ENCODE data around the gene ALG2. TPM values are rescaled to one million over a fixed set of nuclear protein-coding genes. Genes with fewer than 3 reads are reported as not detected.
A peak's percentile ranks its signal among the peaks of the same experiment; 100 is the strongest.
"Not testable (repeated sequence)": the region's sequence is repeated elsewhere in the genome, so short reads cannot be mapped to it uniquely, and the experiment has no call there.

Gene ALG2
- total RNA-seq, 2 experiments from 2014 or later, result 20.2 to 35.4 TPM

DNA sequence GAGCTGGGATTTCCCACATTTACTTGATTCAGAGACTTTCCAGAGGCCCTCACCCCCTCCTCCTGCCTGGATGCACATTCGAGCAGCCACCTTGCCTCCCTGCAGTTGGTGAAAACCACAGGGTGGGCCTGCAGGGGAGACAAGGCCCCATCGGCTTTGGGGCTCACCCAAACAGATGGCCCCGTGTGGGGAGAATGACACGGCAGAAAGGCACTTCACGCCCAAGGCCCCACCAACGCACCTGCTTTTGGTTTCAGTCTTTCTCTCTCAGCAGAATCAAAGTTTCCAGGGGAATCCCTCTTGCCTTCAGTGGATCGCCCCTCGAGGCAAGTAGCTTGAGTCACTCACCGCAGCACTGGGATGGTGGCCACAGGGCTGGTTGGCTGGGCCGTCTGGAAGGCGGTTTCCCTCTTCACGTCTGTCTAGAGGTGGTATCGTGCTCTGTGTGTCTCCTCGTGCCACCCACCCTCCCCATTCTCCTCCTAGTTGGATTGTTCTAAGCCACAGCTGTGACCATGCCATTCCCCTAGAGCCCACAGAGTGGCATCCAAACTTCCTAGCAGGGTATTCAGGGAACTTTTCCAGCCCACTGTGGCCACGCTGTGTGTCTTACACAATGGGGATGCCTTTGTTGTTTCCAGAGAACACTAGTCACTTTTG is 32.2 kb upstream of the ALG2 start:
- DNase-seq (peak; percentile 92), ATAC-seq (peak; percentile 89)
- Mint-ChIP-seq H3K36me3 (no peaks in the 10 kb centered on the region), H3K9me3 (ENCODE audit: low read depth) (no peaks in the 10 kb centered on the region), H3K4me1 (peaks cover 48% of the 10 kb centered on the region), H3K4me3 (peak overlapping the region; percentile 65), H3K27ac (peak overlapping the region; percentile 91), H3K27me3 (no peaks in the 10 kb centered on the region)
- CTCF ChIA-PET, result interaction anchor here (0.8 to 1.6 kb wide), 6 partner anchors 11 to 541 kb away, joined by 3 to 6 read pairs (median 4); no protein-coding TSS in a partner anchor

DNA sequence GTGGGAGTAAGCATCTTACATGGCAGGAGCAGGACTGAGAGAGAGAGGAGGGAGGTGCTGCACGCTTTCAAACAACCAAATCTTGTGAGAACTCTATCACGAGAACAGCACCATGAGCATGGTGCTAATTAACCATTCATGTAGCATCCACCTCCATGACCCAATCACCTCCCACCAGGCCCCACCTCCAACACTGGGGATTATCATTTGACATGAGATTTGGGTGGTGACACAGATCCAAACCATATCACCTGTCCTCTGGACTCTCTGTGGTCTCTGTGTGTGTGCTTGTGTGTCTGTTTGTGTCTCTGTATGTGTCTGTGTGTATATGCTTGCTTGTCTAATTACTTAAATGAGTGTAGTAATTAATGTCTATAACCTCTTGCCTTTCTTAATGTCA is 31.4 kb upstream of the ALG2 start:
- DNase-seq (peak; percentile 60), ATAC-seq (peak; percentile 14)
- peak overlapping the region; percentile 65 for H3K4me3 Mint-ChIP-seq
- H3K9me3 Mint-ChIP-seq (ENCODE audit: low read depth), result no peaks in the 10 kb centered on the region
- peak overlapping the region; percentile 91 for H3K27ac Mint-ChIP-seq
- H3K36me3 Mint-ChIP-seq, result no peaks in the 10 kb centered on the region
- CTCF ChIA-PET, result no interaction called here
- H3K27me3 Mint-ChIP-seq, result no peaks in the 10 kb centered on the region
- H3K4me1 Mint-ChIP-seq, result peaks cover 50% of the 10 kb centered on the region

DNA sequence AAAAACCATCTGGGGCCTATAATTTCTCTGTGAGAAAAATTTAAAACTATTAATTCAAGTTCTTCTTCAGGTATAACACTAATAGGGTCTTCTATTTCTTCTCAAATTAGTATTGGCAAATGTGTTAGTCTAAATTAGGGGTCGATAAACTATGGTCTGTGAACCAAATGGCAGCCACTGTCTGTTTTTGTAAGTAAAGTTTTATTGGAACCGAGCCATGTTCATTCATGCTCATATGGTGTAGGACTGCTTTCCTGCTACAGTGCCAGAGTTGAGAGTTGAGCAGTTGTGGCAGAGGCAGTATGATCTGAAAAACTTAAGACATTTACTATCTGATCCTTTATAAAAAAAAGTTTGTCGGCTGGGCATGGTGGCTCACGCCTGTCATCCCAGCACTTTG is 29.4 kb upstream of the ALG2 start:
- H3K36me3 Mint-ChIP-seq, result peaks cover 2% of the 10 kb centered on the region
- no peaks in the 10 kb centered on the region for H3K9me3 Mint-ChIP-seq (ENCODE audit: low read depth)
- ATAC-seq (no peak), DNase-seq (no peak)
- H3K27ac Mint-ChIP-seq, result no peak overlapping the region
- CTCF ChIA-PET, result interaction anchor here (0.6 to 1.0 kb wide), 3 partner anchors 18 to 30 kb away, joined by 3 read pairs; partner anchors contain the start of genes ALG2 and SEC61B
- peaks cover 50% of the 10 kb centered on the region for H3K4me1 Mint-ChIP-seq
- H3K27me3 Mint-ChIP-seq, result no peaks in the 10 kb centered on the region
- no peak overlapping the region for H3K4me3 Mint-ChIP-seq

DNA sequence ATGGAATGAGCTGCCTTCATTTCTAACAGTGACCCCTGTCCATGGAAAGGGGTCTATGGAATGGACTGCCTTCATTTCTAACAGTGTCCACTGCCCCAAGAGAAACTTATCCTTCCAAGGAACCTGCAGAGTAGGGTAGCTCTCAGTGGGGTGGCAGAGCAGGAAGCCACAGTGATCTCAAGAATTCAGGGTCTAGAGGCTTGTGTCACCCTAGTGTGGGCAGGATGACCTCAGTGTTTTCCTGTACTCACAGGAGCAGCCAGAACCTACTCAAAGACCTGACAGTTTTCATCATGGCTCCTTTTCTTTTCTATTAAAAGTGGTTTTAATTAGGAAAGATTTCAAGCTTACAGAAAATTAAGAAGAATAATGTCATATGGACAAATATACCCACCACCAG is 27.9 kb upstream of the ALG2 start:
- CTCF ChIA-PET, result interaction anchor here (0.6 to 2.3 kb wide), 4 partner anchors 12 to 1148 kb away, joined by 3 to 8 read pairs (median 4); no protein-coding TSS in a partner anchor
- ATAC-seq, result peak; percentile 70
- H3K36me3 Mint-ChIP-seq, result peaks cover 2% of the 10 kb centered on the region
- H3K9me3 Mint-ChIP-seq (ENCODE audit: low read depth), result no peaks in the 10 kb centered on the region
- H3K4me3 Mint-ChIP-seq, result peak overlapping the region; percentile 12
- H3K27me3 Mint-ChIP-seq, result no peaks in the 10 kb centered on the region
- DNase-seq, result peak; percentile 84
- peaks cover 55% of the 10 kb centered on the region for H3K4me1 Mint-ChIP-seq
- peak overlapping the region; percentile 75 for H3K27ac Mint-ChIP-seq

DNA sequence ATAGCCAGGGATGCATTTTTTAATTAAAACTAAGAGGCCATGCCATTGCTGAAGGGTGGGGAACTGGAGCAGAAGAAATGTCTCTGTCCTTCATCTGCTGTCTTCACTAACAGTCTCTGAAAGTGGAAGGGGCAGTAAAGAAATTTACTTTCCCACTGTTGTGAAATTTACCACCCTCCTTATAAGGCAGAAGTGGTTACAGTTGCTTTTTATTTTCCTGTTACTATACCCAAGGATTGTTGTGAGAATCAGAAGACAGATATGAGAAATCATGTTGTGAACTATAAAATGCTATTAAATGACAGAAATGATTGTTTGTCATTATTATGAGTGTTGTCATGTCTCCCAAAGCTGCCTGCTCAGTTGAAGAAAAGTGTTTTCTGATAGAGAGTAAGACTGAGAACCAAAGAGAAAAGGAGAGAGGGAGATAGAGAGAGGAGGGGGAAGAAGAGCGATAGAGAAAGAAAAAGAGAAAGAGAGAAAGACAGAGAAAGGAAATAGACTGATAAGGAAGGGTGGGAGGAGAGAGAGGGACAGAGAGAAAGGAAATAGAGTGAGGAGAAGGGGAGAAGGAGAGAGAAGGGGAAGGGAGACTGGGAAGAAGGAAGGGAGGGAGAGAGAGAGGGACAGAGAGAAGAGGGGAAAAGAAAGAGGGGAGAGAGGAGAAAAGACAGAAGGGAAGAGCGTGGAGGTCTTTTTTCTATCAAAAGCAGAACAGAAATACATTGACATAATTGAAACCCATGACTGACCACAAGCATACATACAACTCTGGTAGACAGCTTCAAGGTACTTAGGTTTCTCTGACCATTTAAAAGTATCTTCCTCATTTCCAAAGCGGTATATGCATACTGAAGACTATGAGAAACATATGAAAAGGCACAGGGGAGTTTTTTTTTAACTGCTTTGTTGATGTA is 22.9 kb upstream of the ALG2 start:
- peak overlapping the region; percentile 52 for H3K27ac Mint-ChIP-seq
- H3K4me1 Mint-ChIP-seq, result peaks cover 22% of the 10 kb centered on the region
- ATAC-seq (no peak), DNase-seq (no peak)
- H3K9me3 Mint-ChIP-seq (ENCODE audit: low read depth), result no peaks in the 10 kb centered on the region
- H3K36me3 Mint-ChIP-seq, result peaks cover 4% of the 10 kb centered on the region
- H3K27me3 Mint-ChIP-seq, result no peaks in the 10 kb centered on the region
- CTCF ChIA-PET, result interaction anchor here (0.5 to 1.9 kb wide), 4 partner anchors 10 to 1165 kb away, joined by 3 to 4 read pairs (median 3); no protein-coding TSS in a partner anchor
- H3K4me3 Mint-ChIP-seq, result no peak overlapping the region

DNA sequence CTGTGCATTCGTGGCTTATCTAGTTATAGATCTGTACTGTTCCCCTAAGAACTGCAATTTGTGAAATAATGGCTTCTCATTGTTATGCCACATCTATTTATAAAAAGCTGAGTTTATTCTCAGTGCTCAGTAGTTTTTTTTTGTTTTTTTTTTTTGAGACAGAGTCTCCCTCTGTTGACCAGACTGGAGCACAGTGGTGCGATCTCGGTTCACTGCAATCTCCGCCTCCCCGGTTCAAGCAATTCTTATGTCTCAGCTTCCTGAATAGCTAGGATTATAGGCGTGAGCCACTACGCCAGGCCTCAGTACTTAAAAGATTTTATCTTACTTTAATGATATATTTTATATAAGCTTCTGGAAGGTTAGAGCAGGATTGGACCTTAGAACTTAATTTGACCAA is 19.4 kb upstream of the ALG2 start:
- ATAC-seq (no peak), DNase-seq (no peak)
- Mint-ChIP-seq H3K27me3 (no peaks in the 10 kb centered on the region), H3K4me3 (no peak overlapping the region), H3K36me3 (peaks cover 7% of the 10 kb centered on the region), H3K4me1 (peaks cover 25% of the 10 kb centered on the region), H3K27ac (no peak overlapping the region), H3K9me3 (ENCODE audit: low read depth) (no peaks in the 10 kb centered on the region)
- CTCF ChIA-PET, result interaction anchor here (1.2 to 2.3 kb wide), 2 partner anchors 9 to 21 kb away, joined by 3 to 10 read pairs; no protein-coding TSS in a partner anchor

DNA sequence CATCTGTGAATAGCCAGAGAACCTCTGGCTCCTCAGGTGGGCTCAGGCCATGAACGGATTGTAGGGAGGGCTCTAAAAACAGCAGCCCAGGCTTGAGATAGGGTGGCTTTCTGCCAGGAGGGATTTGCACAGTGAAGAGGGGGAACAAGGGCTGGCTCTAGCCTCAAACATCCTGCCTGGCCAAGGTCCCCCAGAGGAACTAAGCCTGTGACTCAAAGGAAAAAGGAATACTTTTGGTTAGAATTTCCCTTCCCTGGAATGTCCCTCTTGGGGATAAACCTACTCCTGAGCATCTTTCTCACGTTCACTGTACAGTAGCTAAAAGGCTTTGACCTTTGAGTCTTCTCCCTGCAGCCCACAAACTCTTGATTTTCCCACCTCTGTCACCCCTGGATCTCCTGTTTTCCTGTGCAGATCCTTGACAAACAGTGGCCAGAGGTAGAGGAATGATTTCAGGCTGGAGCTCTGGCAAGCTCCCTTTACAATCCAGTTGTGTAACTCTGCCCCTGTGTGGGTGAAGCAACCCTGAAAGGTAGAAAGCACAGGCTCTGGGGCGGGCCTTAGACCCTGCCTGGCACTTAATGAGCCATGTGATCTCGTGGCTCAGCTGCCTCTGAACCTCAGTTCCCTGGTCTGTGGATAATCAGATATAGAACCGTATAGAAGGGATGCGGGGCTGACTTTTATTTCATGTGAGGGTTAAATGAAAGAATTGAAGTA is 17.8 kb upstream of the ALG2 start:
- no peak overlapping the region for H3K4me3 Mint-ChIP-seq
- CTCF ChIA-PET, result interaction anchor here (1.1 kb wide), 2 partner anchors 17 to 23 kb away, joined by 3 to 6 read pairs; partner anchors contain the start of genes ALG2 and SEC61B

DNA sequence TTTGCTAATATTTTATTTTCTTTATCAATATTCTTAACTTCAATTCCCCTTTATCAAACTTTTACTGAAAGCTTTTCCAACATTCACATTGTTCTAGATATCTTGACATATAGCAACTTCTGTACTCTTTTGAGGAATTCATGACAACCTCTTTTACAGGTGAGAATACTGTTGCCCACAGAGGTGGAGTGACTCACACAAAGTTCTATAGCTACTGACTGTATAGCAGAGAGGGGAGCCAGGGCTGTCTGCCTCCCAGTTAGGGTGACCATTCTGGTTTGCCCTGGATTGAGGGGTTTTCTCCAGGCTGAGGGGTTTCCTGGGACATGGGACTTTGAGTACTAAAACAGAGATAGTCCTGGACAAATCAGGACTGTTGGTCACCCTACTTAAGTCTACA is 16.6 kb upstream of the ALG2 start:
- H3K4me3 Mint-ChIP-seq, result no peak overlapping the region
- H3K4me1 Mint-ChIP-seq, result peaks cover 24% of the 10 kb centered on the region
- DNase-seq (no peak), ATAC-seq (no peak)
- H3K36me3 Mint-ChIP-seq, result peaks cover 7% of the 10 kb centered on the region
- H3K27ac Mint-ChIP-seq, result no peak overlapping the region
- CTCF ChIA-PET, result interaction anchor here (0.6 to 1.6 kb wide), 2 partner anchors 11 to 32 kb away, joined by 3 to 8 read pairs; no protein-coding TSS in a partner anchor
- no peaks in the 10 kb centered on the region for H3K9me3 Mint-ChIP-seq (ENCODE audit: low read depth)
- H3K27me3 Mint-ChIP-seq, result no peaks in the 10 kb centered on the region

More for the DNA sequence above, 17.8 kb upstream of the ALG2 start:
- H3K4me1 Mint-ChIP-seq, result peaks cover 28% of the 10 kb centered on the region
- no peaks in the 10 kb centered on the region for H3K9me3 Mint-ChIP-seq (ENCODE audit: low read depth)
- no peak for DNase-seq
- ATAC-seq, result no peak
- H3K36me3 Mint-ChIP-seq, result peaks cover 7% of the 10 kb centered on the region
- H3K27me3 Mint-ChIP-seq, result no peaks in the 10 kb centered on the region
- no peak overlapping the region for H3K27ac Mint-ChIP-seq

DNA sequence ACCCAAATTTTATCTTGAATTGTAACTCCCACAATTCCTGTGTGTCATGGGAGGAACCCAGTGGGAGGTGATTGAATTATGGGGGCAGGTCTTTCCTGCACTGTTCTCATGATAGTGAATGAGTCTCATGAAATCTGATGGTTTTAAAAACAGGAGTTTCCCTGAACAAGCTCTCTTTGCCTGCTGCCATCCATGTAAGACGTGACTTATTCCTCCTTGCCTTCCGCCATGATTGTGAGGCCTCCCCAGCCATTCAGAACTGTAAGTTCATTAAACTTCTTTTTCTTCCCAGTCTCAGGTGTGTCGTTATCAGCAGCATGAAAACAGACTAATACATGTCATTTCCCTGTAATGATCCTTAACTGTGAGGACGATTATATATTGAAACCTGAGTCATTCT is 16.1 kb upstream of the ALG2 start:
- H3K27me3 Mint-ChIP-seq; DNase-seq; H3K9me3 Mint-ChIP-seq (ENCODE audit: low read depth); ATAC-seq; H3K4me3 Mint-ChIP-seq; H3K36me3 Mint-ChIP-seq; H3K27ac Mint-ChIP-seq: not testable (repeated sequence)
- H3K4me1 Mint-ChIP-seq, result peaks cover 24% of the 10 kb centered on the region
- CTCF ChIA-PET, result interaction anchor here (0.6 to 1.6 kb wide), 2 partner anchors 12 to 32 kb away, joined by 3 to 8 read pairs; no protein-coding TSS in a partner anchor

DNA sequence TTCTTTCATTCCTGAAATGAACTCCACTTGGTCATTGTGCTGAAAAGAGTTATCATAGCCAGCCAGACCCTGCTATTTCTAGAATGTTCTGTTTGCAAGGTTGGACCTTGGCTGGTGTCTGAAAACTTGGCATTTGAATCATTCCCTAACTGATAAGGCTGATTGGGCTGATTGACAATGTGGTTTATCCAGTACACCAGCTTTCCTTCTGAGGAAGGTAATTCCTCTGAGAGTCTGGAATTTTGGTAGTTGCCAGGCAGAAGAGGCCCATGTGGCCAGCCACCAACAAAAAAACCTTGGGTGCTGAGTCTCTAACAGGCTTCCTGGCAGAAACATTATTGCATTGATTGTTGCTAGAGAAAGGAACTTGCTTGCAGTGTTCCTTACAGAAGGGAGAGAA is 15.6 kb upstream of the ALG2 start:
- ATAC-seq (no peak), DNase-seq (no peak)
- peaks cover 24% of the 10 kb centered on the region for H3K4me1 Mint-ChIP-seq
- H3K4me3 Mint-ChIP-seq, result no peak overlapping the region
- H3K27me3 Mint-ChIP-seq, result no peaks in the 10 kb centered on the region
- no peaks in the 10 kb centered on the region for H3K9me3 Mint-ChIP-seq (ENCODE audit: low read depth)
- CTCF ChIA-PET, result interaction anchor here (1.6 kb wide), 1 partner anchor 12 kb away, joined by 8 read pairs; no protein-coding TSS in a partner anchor
- no peak overlapping the region for H3K27ac Mint-ChIP-seq
- peaks cover 9% of the 10 kb centered on the region for H3K36me3 Mint-ChIP-seq

DNA sequence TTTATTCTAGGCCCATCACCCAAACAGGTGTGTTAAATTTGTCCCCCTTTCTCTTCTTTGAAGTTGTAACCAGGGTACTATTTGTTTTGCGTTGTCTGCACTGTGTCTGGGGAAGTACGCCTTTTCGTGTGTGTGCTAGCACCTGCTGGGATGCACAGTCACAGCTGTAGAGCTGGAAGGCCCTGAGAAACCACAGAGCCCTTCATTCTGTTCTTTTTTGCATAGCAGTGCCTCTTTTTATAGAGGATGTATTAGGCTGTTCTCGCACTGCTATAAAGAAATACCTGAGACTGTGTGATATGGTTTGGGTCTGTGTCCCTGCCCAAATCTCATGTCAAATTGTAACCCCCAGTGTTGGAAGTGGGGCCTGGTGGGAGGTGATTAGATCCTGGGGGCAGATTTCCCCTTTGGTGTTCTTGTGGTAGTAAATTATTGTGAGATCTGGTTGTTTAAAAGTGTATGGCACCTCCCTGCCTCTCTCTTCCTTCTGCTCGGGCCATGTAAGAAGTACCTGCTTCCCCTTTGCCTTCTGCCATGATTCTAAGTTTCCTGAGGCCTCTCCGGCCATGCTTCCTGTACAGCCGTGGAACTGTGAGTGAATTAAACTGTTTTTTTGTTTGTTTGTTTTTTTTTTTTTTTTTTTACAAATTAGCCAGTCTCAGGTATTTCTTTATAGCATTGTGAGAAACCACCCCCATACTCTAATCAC is 14.3 kb upstream of the ALG2 start:
- peaks cover 13% of the 10 kb centered on the region for H3K36me3 Mint-ChIP-seq
- CTCF ChIA-PET, result interaction anchor here (0.7 kb wide), 1 partner anchor 1088 kb away, joined by 3 read pairs; no protein-coding TSS in a partner anchor
- H3K9me3 Mint-ChIP-seq (ENCODE audit: low read depth), result no peaks in the 10 kb centered on the region
- ATAC-seq, result peak; percentile 85
- H3K4me3 Mint-ChIP-seq, result no peak overlapping the region
- H3K27me3 Mint-ChIP-seq, result no peaks in the 10 kb centered on the region
- H3K4me1 Mint-ChIP-seq, result peaks cover 26% of the 10 kb centered on the region
- peak; percentile 59 for DNase-seq
- peak overlapping the region; percentile 43 for H3K27ac Mint-ChIP-seq

DNA sequence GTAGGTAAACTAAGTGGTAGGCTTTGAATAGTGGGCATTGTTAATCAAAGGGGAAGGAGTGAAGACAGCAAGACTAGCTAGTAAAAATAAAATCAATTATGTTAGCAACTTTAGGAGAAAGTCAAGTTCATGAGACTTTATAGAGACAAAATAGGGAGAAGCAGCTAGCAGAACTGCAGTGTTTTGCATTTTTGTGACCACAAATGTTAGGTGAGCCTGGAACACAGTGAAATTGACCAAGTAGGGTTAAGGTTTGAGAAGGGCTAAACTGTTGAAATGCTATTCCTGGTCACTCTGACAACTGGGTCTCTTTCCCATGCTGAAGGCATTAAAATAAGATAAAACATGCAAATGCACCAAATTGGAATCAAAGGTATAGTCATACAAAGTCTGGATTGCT is 13.3 kb upstream of the ALG2 start:
- no peak overlapping the region for H3K27ac Mint-ChIP-seq
- DNase-seq (no peak), ATAC-seq (no peak)
- CTCF ChIA-PET, result interaction anchor here (1.3 kb wide), 1 partner anchor 50 kb away, joined by 5 read pairs; no protein-coding TSS in a partner anchor
- H3K4me3 Mint-ChIP-seq, result no peak overlapping the region
- H3K9me3 Mint-ChIP-seq (ENCODE audit: low read depth), result no peaks in the 10 kb centered on the region
- H3K4me1 Mint-ChIP-seq, result peaks cover 26% of the 10 kb centered on the region
- peaks cover 20% of the 10 kb centered on the region for H3K36me3 Mint-ChIP-seq
- no peaks in the 10 kb centered on the region for H3K27me3 Mint-ChIP-seq
